Adrenal gland (tissue), 12 donors: ENCODE measurements around the gene OR6C2. TPM values are rescaled to one million over a fixed set of nuclear protein-coding genes. Genes with fewer than 3 reads are reported as not detected.
"Not testable (repeated sequence)": the region's sequence is repeated elsewhere in the genome, so short reads cannot be mapped to it uniquely, and the experiment has no call there.

ENCODE experiments used
- DNase-seq, 7 donors: peaks; one replicate each; pipeline ENCODE4 v3.0.0-alpha.2; 2019 to 2020
- H3K27ac ChIP-seq, 5 donors: fragments of 200-600 bp; sonication (generic) in 4 of 5; 1 replicate in 3 of 5; 2 replicates in 2 of 5; pipeline versions ENCODE4 v1.5.1 to v1.8.0; 2016 to 2020; ENCODE audit warnings: mild to moderate bottlenecking in 1 of 5
- H3K27me3 ChIP-seq: fragments of 200-600 bp; 2 replicates; pipeline ENCODE4 v1.8.0; 2021
- H3K36me3 ChIP-seq, 2 donors: fragments of 200-600 bp; replicated peaks in 1 of 2; 1 replicate in 1 of 2; 2 replicates in 1 of 2; pipeline versions ENCODE4 v1.5.1 to v1.8.0; 2018 to 2022
- H3K4me1 ChIP-seq, 2 donors: fragments of 200-600 bp; replicated peaks in 1 of 2; 1 replicate in 1 of 2; 2 replicates in 1 of 2; pipeline versions ENCODE4 v1.5.1 to v1.8.0; 2018 to 2021
- H3K4me3 ChIP-seq, 4 donors: fragments of 200-600 bp; sonication (generic) in 3 of 4; one replicate each; pipeline ENCODE4 v1.5.1; 2016 to 2018
- H3K9me3 ChIP-seq, 3 donors: fragments of 200-600 bp; sonication (generic) in 1 of 3; replicated peaks in 1 of 3; 1 replicate in 2 of 3; 2 replicates in 1 of 3; pipeline versions ENCODE4 v1.5.1 to v1.8.0; 2016 to 2021
- POLR2A ChIP-seq, 2 donors: fragments of 450-650 bp; IDR thresholded peaks; one replicate each; pipeline ENCODE4 v1.6.1; 2017; ENCODE audit warnings: antibody characterized with exemption in 2 of 2, mild to moderate bottlenecking in 2 of 2, moderate library complexity in 1 of 2
- WGBS, 4 donors: extraction: QIAGEN DNeasy Blood & Tissue Kit in 2 of 4; methylation state at CpG; one replicate each; pipeline versions ENCODE4 v1.1.5 to v1.1.7; 2013 to 2017; 5-methylcytosine and 5-hydroxymethylcytosine counted together
- intact Hi-C, 2 donors: fragments of 100-400 bp; cut with DNase I; formaldehyde crosslinking; loops; one replicate each; pipeline versions ENCODE4 v1.14.1 to v1.15.0; 2022 to 2023
- polyA plus RNA-seq, 3 donors: library from polyadenylated mRNA; stranded (reverse); fragments of 200-250 nt in 2 of 3; fragments of 350-450 nt in 1 of 3; fragmentation: Illumina TruSeq in 1 of 3; extraction: RNeasy Lipid Tissue Mini Kit (QIAGEN cat#74804) in 1 of 3; gene quantifications; one replicate each; pipeline ENCODE4 v1.2.3, GENCODE V29; 2013 to 2014
- total RNA-seq, 9 donors: library from RNA; depleted of rRNA in 4 of 9; stranded (reverse); fragments of >200 nt in 4 of 9; fragments of 120-200 nt in 1 of 9; fragmentation: NEBNext Ultra II Directional in 1 of 9; extraction: Animal tissue kit (Norgen Biotek cat#: 25700) in 1 of 9; gene quantifications; one replicate each; pipeline versions ENCODE4 v1.1.0 to v1.2.4, GENCODE V29; 2013 to 2023
- TF ChIP-seq, protein P1 (sequence below), 6 experiments: fragments of 450-650 bp in 4 of 6; fragments of 200-600 bp in 2 of 6; sonication (generic) in 1 of 6; IDR thresholded peaks; 1 replicate in 5 of 6; 2 replicates in 1 of 6; pipeline versions ENCODE4 v1.5.1 to v1.8.0; 2016 to 2021; ENCODE audit warnings: antibody characterized with exemption in 6 of 6, mild to moderate bottlenecking in 2 of 6, moderate library complexity in 1 of 6
- donor health status: healthy with polysubstance abuse.
- donor health status: Bipolar disorder and iron deficiency.
- donor health status: DM: yes; HTN: yes; CAD: no.
- donor health status: DM: no; HTN: no; CAD: no.
- donor health status: DM: no; HTN: no; CAD: no.
- donor health status: DM: yes; HTN: yes; CAD: no.

Gene OR6C2
- total and polyA plus RNA-seq, 12 donors = not detected

DNA sequence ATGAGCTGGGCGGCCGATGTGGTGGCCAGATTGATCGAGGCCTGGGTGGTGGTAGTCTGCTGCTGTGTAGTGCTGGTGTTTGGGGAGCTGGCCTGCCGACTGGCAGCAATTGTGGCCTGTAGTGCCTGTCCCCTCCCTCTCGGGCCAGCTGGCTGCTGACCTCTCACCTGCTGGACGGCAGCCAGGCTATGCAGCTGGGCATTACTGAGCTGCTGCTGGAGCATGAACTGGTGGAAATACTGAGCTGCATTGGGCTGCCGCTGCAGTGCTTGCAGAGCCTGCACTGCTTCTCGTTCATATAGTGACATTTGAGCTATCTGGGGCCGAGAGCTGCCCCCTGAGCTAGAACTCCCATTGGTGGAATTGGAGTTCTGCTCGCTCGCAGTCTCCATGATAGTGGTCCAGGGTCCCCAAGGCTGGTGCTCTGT is 29.5 kb upstream of the OR6C2 start:
- 53 to 89% (median 55%) methylated on average over 5 to 11 of the region's 11 CpGs for WGBS, 4 donors
- H3K4me1 ChIP-seq, H3K4me3 ChIP-seq, H3K36me3 ChIP-seq, intact Hi-C loops, DNase-seq, H3K27ac ChIP-seq, H3K27me3 ChIP-seq, H3K9me3 ChIP-seq: not testable (repeated sequence)

DNA sequence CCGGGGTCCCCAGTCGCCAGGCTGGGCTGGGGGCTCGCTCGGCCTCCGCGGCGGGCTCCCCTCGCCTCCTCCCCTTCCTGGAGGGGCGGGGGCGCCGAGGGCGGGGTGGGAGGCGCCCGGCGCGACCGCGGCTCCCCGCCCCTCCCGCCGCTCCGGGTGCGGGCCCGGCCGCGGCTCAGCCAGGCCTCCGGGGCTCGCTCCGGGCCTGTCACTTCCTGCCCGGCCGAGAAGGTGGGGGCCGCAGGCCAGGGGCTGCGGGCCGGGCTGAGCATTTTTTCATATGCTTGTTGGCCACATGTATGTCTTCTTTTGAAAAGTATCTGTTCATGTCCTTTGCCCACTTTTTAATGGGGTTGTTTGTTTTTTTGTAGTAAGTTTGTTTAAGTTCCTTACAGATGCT is 29.0 kb upstream of the OR6C2 start:
- H3K27ac ChIP-seq, H3K36me3 ChIP-seq, H3K27me3 ChIP-seq, H3K9me3 ChIP-seq, intact Hi-C loops, DNase-seq, H3K4me1 ChIP-seq, H3K4me3 ChIP-seq: not testable (repeated sequence)
- WGBS, 4 donors = 0 to 7% (median 3%) methylated on average over 1 to 7 of the region's 34 CpGs

DNA sequence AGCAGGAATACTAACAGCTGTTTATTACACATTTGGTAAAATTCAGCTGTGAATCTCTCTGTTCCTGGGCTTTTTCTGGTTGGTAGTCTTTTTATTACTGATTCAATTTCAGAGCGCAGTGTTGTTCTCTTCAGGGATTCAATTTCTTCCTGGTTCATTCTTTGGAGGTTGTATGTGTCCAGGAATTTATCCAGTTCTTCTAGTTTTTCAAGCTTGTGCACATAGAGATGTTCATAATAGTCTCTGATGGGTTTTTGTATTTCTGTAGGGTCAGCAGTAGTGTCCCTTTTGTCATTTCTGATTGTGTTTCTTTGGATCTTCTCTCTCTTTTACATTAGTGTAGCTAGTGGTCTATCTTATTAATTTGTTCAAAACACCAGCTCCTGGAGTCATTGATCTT is 26.9 kb upstream of the OR6C2 start:
- 37 to 100% (median 97%) methylated on average over 1 of the region's 1 CpG for WGBS, 4 donors
- H3K27me3 ChIP-seq = no peaks in the 10 kb centered on the region
- no peaks in the 10 kb centered on the region for H3K36me3 ChIP-seq
- DNase-seq = no peak
- H3K4me3 ChIP-seq = no peak overlapping the region
- no peaks in the 10 kb centered on the region for H3K4me1 ChIP-seq
- intact Hi-C loops = no loop called here
- no peak overlapping the region for H3K27ac ChIP-seq
- no peaks in the 10 kb centered on the region for H3K9me3 ChIP-seq
- TF ChIP-seq, protein P1, sequence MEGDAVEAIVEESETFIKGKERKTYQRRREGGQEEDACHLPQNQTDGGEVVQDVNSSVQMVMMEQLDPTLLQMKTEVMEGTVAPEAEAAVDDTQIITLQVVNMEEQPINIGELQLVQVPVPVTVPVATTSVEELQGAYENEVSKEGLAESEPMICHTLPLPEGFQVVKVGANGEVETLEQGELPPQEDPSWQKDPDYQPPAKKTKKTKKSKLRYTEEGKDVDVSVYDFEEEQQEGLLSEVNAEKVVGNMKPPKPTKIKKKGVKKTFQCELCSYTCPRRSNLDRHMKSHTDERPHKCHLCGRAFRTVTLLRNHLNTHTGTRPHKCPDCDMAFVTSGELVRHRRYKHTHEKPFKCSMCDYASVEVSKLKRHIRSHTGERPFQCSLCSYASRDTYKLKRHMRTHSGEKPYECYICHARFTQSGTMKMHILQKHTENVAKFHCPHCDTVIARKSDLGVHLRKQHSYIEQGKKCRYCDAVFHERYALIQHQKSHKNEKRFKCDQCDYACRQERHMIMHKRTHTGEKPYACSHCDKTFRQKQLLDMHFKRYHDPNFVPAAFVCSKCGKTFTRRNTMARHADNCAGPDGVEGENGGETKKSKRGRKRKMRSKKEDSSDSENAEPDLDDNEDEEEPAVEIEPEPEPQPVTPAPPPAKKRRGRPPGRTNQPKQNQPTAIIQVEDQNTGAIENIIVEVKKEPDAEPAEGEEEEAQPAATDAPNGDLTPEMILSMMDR (IDR thresholded peaks at IDR 0.05) = no peak
- TF ChIP-seq POLR2A (IDR thresholded peaks at IDR 0.05) = no peak

DNA sequence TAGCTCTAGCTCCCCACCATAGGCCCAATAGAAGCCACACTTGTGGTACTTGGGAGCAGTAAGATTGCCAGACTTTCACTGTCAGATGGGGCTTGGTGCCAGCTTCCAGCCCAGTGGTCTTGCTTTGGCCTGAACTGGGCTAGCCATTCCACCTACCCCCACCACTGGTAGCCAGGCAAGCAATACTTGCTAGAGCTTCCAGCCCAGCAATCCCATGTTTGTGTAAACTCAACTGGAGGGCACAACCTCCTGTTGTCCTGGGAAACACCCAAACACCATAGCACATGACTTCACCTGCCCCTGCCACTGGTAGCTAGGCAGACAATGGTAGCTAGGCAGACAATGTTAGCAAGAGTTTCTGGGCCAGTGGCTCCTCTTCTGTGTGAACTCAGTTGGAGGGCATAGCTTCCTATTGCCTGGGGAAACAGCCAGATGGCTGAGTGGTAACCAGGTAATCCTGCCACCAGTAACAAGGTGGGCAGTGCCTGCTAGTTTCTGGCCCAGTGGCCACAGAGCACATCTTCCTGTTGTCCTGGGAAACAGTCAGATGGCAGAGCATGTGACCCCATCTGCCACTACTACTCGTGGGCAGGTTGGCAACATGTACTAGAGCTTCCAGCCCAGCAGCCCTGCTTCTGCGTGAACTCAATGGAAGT is 23.4 kb upstream of the OR6C2 start:
- intact Hi-C loops = no loop called here
- WGBS, 4 donors = 82 to 90% (median 85%) methylated on average over 2 of the region's 2 CpGs
- Histone ChIP-seq H3K27ac (no peak overlapping the region), H3K4me3 (no peak overlapping the region), H3K27me3 (no peaks in the 10 kb centered on the region), H3K9me3 (no peaks in the 10 kb centered on the region), H3K4me1 (no peaks in the 10 kb centered on the region), H3K36me3 (no peaks in the 10 kb centered on the region)
- TF ChIP-seq, protein P1 (IDR thresholded peaks at IDR 0.05) = no peak
- no peak for TF ChIP-seq POLR2A (IDR thresholded peaks at IDR 0.05)
- DNase-seq = no peak

DNA sequence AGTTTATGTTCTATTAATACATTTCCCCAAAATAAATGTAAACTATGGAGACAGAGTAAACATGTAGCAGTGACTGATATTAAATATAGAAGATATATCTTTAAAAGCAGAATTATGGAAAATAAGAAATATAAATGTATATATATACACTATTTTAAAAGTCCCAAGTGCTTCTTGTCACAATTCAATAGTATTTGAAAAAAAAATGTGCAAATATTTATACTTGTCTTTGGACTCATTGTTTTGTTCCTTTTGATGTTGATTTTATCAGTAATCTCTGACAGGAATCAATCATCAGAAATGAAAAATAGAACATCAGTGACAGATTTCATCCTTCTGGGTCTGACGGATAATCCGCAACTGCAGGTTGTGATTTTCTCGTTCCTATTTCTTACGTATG is 17.9 kb upstream of the OR6C2 start, which contains the start of gene OR6C76:
Gene OR6C76, plus strand, starts transcription at position 301 of the 400 bp plus-strand sequence. Its CDS starts 0 bp downstream, at position 301.
- no peaks in the 10 kb centered on the region for H3K4me1 ChIP-seq
- no peak within 1 kb of the TSS for H3K27ac ChIP-seq
- H3K27me3 ChIP-seq = no peaks in the 10 kb centered on the region
- 73 to 92% (median 81%) methylated on average over 4 of the region's 4 CpGs for WGBS, 4 donors
- no peaks in the 10 kb centered on the region for H3K36me3 ChIP-seq
- H3K9me3 ChIP-seq = no peaks in the 10 kb centered on the region
- TF ChIP-seq, protein P1 (IDR thresholded peaks at IDR 0.05) = no peak
- no peak for TF ChIP-seq POLR2A (IDR thresholded peaks at IDR 0.05)
- no peak for DNase-seq
- intact Hi-C loops = no loop called here
- H3K4me3 ChIP-seq = no peak within 1 kb of the TSS
